Suprapubic skin (tissue), 4 donors: Measurements from ENCODE around the gene MR1.

Experiments
- CTCF ChIP-seq, 2 donors: fragments of 200-600 bp in 1 of 2; fragments of 450-650 bp in 1 of 2; sonication (generic) in 1 of 2; IDR thresholded peaks; one replicate each; pipeline ENCODE4 v1.5.1; 2016 to 2019; ENCODE audit warnings: antibody characterized with exemption in 2 of 2, mild to moderate bottlenecking in 1 of 2, moderate library complexity in 1 of 2
- EP300 ChIP-seq: sonication (generic); formaldehyde crosslinking; IDR thresholded peaks from one replicate; pipeline ENCODE4 v1.6.1; 2017; ENCODE audit warnings: antibody characterized with exemption
- POLR2A ChIP-seq, 2 donors: fragments of 450-650 bp; IDR thresholded peaks; one replicate each; pipeline ENCODE4 v1.6.1; 2017; ENCODE audit warnings: antibody characterized with exemption in 2 of 2, mild to moderate bottlenecking in 2 of 2, moderate library complexity in 2 of 2
- POLR2AphosphoS5 ChIP-seq, 3 donors: sonication (generic); formaldehyde crosslinking; IDR thresholded peaks; one replicate each; pipeline ENCODE4 v1.6.1; 2017; ENCODE audit warnings: antibody characterized with exemption in 3 of 3

GRCh38 chr1:181059435-181059834 is 25.7 kb downstream of the MR1 start:
- TF ChIP-seq CTCF (IDR thresholded peaks at IDR 0.05), result no peak
- TF ChIP-seq POLR2A (IDR thresholded peaks at IDR 0.05), result no peak
- TF ChIP-seq POLR2AphosphoS5 (IDR thresholded peaks at IDR 0.05), result no peak
- no peak for TF ChIP-seq EP300
